AML-193 (cell line): ENCODE data around the gene NCEH1.
"Not testable (repeated sequence)": the region's sequence is repeated elsewhere in the genome, so short reads cannot be mapped to it uniquely, and the experiment has no call there.

Source experiments
- DNase-seq, 2 experiments: peaks; one replicate each; lab custom pipeline; 2025; lab: John Stamatoyannopoulos, UW

NCEH1 gene

DNA sequence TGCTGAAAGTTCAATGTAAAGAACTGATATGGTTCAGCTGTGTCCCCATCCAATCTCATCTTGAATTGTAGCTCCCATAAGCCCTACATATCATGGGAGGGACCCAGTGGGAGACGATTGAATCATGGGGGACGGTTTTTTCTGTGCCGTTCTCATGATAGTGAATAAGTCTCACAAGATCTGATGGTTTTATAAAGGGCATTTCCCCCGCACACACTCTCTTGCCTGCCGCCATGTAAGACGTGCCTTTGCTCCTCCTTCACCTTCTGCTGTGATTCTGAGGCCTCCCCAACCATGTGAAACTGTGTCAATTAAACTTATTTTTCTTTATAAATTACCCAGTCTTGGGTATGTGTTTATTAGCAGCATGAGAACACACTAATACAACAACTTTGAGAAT is 101.1 kb downstream of the NCEH1 start:
- no peak for DNase-seq

DNA sequence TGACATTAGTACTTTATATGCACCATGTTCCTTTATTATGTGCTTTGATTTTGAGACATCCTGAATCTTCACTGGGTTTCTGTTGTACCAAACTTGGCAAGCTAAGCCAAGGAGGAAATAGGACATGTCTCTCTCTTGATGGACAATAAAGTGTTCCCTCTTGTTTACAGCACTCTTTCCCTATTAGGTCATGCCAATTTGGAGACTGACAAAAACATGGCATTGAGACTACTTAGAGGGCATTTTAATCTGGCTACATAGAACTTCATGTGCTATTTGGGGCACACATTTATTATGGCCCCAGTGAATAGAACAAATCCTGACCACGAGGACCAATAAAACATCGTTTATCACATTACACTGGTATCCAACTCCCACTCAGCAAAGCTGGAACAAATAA is 102.3 kb downstream of the NCEH1 start:
- no peak for DNase-seq

DNA sequence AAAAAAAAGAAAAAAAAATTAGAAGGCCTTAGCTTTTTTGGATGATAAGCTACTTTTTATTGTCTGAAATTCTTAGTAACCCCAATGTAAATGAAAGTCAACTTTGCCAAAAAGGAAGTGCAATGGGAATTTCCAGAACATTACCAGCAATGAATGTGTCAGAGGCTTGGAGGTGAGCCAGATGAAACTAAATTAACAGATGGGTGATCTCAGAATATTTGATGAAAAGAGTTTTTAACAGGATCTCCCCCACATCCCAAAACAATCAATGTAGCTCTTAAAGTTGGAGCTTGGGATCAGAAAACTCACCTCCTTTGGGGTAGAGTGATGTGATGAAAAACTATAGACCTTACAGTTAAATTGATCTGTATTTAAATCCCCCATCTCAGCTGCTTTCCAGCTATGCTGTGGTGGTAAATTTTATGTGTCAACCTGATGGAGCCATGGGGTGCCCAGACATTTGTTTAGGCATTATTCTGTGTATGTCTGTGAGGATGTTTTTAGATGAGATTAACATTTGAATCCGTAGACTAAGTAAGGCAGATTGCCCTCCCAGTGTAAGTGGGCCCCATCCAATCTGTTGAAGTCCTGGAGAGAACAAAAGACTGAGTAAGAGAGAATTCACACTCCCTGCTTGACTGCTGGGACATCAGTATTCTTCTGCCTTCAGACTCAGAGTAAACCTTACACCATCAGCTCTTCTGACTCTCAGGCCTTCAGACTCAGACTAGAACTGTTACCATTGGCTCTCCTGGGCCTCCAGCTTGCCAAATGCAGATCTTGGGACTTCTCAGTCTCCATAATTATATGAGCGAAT is 103.4 kb downstream of the NCEH1 start:
- no peak for DNase-seq

DNA sequence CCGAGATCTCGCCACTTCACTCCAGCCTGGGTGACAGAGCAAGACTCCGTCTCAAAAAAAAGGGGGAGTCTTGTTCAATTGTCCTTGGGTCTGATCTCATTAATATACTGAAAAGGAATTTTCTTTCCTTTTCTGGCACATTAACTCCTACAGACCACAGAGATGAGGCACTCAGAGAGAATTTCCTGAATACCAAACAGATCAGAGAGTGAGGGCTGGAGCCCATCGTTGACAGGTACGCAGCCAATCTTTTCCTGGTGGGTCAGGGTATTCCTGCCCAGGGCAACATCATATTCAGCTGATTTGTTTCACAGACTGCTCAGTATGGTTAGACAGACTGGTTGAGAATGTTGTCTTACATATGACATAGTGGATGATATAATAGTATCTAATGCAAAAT is 104.8 kb downstream of the NCEH1 start:
- DNase-seq, result no peak

DNA sequence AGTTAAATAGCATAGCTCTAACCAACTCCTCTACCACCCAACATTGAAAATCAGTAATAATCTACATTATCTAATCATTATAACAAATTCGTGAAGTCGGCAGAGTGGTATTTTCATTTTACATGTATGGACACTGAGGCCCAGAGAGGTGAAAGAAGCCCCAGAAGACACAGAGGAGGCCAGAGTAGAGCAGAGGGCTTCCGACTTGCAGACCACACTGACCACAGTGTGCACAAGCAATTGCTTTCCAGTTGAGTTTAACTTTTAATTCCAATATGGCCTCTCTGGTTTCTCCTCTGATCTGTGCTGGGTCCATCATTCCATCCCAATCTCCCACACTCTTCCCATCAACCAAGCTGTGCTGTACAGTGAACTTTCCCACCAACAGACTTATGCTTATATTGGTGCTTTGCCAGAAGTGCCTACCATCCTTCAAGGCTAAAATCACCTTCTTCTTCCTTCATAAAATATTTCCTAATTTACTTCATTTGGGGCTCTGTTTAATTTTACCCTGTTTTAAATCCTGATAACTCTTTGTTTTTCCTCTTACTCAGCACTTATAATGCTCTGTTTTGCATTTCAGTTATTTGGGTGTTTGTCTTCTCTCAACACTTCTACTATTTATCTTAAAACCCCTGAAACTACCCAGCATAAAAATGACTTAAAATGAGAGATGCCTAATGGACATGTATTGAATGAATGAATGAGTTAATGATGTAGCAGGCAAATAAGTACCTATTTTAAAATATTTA is 105.8 kb downstream of the NCEH1 start:
- DNase-seq, result no peak

DNA sequence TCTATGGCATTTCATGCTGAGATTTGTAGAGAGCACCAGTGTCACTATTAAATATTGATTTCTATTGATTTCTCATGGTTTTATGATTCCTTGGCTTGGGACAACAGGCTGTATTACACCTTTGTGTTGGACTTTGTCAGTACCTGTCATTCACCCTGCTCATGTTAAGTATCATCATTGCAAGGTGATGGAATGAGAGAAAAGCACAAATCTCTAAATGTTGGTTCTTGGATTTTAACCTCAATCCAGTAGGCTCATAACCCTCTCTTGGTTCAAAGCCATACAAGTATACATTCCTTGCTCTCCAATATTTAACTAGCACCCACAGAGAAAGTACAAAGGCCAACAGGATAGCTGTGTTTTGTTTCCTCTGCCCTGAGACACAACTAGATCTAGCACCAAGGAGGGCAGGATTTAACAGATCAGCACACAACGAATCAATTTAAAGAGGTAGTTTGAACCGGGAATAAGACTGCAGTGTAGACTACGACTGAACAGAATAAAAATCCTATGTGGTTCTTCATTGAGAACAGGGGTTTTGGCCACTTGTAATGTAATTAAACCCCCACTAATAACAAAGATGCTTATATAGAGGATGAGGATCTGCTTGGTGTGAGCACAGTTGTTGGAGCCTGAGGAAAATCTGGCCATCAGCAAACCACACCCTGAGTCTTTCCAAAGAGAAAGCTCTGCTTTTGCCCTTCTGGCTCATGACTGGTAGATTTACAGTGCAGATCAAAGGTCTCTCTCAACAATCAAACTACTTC is 109.6 kb downstream of the NCEH1 start:
- DNase-seq, result no peak

DNA sequence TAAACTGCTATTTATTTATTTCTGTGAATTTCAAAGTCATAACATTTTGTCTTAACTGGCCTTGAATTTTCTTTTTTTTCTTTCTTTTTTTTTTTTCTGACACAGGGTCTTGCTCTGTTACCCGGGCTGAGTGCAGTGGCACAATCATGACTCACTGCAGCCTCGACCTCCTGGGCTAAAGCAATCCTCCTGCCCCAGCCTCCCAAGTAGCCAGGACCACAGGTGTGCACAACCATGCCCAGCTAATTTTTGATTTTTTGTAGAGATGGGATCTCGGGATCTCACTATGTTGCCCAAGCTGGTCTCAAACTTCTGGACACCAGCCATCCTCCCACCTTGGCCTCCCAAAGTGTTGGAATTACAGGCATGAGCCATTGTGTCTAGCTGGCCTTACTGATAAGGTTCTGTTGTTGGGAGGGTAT is 110.2 kb downstream of the NCEH1 start:
- DNase-seq, result no peak

DNA sequence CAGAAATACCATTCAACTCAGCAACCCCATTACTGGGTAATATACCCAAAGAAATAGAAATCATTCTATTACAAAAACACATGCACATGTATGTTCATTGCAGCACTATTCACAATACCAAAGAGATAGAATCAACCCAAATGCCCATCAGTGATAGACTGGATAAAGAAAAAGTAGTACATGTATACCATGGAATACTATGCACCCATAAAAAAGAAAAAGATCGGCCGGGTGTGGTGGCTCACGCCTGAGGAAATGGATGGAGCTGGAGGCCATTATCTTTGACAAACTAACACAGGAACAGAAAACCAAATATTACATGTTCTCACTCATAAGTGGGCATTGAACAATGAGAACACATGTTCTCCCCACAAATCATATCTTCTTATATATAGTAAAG is 112.0 kb downstream of the NCEH1 start:
- DNase-seq, result no peak

DNA sequence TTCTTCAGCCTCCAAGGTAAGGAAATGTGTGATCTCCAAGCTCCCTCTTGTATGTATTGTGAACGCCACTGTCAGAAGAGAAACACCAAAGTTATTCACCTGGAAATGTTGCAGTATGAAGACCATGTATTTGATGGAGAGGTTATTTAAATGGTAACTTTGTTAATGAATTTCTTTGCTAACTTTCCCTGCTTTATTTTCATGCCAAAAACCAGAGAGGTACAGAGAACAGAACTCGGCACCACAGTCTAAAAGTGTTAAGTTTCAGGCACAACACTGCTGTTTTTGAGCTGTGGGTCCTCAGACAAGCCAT is 114.5 kb downstream of the NCEH1 start:
- no peak for DNase-seq

DNA sequence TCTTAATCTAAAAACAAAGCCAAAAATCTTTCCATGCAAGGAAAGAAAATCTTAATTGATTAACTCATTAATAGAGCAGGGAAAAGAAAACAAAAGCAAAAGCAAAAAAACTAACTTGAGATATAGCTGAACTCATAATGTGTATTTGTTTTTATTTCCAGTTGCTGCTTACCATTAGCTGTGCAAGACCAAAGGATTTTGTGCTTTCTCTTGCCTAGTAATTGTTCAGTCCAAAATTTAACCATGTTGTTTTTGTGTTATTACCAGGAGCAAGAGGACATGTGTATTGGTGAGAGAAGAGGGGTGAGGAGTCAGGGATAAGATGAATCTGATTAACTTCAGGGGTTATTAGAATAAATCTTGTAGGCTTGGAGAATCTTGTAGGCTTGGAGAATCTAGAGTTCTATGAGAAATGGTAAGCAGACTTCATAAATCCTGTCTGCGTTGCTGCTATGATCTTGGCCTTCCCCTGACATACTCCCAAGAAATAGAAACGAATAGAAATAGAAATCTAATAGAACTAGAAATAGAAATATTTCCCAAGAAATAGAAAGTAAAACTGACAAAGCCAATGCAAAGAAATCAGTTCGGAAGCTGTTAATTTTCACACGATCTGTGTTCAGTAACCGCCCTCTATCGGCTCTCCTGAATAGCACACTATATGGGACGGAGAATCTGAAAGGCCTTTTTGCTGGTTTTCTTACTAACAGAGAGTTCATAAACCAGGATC is 115.0 kb downstream of the NCEH1 start:
- DNase-seq, result peak; percentile 86 to 88

DNA sequence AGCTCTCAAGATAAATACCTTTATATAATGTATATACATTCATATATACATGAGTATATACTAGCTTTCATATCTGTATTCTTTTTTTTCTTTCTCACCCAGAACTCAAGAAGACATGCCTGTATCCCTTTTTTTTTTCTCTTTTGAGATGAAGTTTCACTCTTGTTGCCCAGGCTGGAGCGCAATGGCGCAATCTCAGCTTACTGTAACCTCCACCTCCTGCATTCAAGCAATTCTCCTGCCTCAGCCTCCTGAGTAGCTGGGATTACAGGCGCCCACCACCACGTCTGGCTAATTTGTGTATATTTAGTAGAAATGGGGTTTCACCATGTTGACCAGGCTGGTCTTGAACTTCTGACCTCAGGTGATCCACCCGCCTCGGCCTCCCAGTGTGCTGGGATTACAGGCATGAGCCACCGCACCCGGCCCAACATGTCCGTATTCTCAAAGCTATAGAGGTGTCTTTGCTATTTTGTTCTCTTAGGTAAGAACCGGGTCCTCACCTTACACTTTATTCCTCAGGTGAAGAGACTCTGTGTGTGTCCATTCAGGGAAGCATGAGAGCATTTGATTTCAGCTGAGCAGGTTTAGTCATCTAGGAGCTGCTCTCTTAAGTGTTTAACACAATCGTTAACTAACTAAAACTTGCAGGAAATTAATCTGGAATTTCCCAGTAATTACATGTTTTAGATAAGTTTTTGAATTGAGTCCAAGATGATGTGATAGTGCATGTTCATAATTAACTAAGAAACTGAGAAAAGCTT is 115.8 kb downstream of the NCEH1 start:
- not testable (repeated sequence) for DNase-seq

DNA sequence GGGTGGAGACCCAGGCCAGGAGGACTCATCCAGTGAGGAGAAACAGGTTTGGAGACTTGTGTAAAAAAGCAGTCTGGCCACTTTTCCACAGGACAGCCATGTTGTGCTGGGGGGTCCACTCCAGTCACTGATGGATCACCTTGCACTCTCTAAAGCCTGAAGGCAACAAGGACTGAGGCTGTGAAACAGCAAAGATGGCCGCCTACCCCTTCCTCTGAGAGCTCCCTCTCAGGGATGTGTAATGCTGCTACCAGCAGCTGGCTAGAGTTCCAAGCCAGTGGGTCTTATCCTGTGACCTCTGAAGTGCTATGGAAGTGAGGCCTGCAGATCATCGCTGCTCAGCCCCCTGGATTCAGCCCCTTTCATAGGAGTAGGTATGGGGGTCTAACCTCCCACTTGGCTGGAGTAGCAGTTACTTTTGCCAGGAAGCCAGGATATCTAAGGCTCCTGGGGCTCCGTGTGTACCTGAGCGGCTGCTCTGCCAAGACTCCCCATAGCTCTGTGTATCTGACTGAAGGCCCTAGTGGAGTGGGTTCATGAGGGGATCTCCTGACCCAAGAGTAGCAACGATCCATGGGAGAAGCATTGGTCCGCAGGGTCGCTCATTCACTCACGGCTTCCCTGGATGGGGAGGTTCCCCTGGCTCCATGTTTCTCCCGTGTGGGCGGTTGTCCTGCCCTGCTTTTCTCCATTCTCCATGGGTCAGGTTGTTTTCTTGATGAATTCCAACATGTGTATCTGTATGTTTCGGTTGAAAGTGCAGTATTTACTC is 117.8 kb downstream of the NCEH1 start:
- DNase-seq, result no peak

DNA sequence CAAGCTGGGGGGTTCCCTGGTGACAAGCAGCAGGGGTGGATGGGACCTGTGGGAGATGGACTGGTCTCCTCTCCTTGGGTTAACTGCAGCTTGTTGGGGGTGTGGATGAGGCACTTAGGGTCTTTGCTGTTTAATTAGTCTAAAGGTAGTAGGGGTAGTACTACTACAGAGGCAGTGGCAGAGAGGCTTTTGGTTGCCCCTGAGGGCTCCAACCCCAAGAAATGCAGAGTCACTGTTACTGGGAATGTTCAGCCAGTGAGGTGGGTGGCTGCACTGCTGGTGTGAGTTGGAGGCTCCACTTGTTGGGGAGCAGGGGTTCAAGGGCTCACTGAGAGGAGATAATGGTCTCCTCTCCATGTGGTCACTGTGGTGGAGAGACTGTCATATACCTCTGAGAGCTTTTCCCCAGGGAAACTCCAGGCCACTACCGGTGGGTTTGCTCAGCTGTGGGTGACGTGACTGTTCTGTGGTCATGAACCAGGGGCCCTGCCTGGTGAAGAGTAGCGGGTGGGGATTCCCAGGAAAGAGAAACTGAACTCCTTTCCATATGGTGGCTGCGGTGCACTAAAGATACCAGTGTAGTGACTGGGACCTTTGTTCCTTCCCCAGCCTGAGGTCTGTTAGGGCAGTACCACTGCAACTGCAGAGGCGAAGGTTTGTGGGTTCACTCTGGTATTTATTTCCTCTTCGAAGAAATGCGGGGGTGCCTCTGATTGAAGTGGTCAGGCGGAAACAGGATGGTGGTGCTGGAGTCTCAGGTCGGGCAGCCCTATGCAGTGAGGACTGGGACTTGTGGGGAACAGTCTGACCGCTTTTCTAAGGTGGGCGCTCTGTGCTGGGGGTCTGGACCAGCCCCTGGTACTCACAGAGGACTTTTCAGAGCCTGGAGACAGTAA is 118.7 kb downstream of the NCEH1 start:
- peak; percentile 61 to 68 for DNase-seq

DNA sequence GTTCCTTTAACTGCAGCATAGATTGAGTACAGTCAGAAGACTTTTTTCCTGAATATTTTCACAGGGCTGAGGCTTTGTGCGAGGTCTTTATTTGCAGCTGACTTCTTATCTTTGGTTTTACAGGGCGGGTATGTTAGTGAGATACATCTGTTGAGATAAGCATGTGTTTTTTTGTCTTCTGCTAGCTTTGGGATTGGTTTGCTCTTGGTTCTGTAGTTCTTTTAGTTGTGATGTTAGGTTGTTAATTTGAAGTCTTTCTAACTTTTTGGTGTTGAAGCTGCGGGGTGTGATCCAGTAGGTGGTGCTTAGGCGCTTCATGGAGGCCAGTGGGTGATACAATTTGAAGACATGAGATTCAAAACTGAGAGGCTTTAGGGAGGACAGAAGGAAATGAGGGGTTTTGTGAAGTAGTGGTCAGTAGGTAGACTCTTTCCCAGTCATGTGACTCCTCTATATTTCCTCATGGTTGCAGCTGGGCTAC is 119.7 kb downstream of the NCEH1 start:
- DNase-seq, result no peak

DNA sequence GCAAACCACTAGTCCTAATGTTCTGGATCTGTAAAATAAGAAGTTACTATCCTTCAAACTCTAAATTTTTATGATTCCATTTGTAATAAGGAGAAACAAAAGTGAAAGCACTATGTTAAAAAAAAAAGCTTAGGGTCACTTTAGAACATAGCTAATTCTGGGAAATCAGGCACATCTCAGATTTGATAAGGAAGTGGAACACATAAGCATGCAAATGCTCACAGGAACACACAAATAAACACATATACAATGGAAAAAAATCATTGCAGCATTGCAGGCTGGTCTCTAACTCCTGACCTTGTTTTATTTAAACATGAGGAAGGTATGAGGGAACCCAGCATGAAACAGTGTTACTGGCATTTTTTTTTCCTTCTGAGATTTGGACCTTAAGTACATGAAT is 124.4 kb downstream of the NCEH1 start:
- DNase-seq, result no peak

DNA sequence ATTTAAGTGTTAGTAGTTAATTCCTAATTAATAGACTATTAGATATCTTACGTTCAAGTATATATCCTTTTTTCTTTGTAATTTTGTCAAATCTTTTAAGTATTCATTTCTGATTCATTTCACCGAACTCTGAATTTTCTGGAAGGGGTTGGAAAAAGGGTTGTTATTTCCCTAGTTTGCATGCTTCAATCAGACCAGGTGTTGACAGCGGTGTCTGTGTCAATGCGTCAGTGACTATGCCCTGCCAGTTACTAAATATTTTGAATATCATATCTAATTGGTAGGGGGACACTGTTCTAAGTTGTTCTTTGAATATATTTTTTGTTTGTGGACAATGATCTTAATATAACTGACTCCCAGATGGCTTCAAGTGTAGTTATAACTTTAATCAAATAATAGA is 124.9 kb downstream of the NCEH1 start:
- DNase-seq, result no peak

DNA sequence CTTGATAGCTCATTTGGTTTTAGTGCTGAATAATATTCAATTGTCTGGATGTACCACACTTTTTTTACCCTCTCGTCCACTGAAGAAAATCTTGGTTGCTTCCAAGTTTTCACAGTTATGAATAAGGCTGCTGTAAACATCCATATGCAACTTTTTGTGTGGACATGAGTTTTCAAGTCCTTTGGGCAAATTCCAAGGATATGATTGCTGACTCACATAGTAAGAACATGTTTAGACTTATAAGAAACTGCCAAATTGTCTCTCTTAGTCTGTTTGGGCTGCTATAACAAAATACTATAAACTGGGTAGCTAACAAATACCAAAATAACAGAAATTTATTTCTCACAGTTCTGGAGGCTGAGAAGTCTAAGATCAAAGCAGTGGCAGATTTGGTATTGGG is 128.2 kb downstream of the NCEH1 start:
- DNase-seq, result no peak

DNA sequence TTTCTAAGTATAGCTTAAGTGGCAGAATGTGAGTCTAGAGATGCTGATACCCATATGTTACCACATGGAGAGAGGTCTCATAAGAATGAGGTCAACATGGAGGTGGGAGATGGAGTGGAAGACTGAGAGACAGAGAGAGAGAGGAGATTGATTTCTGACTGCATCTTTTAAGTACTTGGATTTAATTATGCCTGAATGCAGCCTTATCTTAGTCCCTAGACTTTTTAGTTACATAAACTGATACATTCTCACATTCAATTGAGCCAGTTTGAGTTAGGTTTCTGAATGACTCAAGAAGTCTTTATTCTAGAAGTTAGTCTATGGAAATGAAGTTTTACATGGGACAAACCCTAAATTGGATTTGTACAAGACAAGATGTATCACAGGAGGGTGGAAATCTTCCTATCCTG is 129.1 kb downstream of the NCEH1 start:
- no peak for DNase-seq

DNA sequence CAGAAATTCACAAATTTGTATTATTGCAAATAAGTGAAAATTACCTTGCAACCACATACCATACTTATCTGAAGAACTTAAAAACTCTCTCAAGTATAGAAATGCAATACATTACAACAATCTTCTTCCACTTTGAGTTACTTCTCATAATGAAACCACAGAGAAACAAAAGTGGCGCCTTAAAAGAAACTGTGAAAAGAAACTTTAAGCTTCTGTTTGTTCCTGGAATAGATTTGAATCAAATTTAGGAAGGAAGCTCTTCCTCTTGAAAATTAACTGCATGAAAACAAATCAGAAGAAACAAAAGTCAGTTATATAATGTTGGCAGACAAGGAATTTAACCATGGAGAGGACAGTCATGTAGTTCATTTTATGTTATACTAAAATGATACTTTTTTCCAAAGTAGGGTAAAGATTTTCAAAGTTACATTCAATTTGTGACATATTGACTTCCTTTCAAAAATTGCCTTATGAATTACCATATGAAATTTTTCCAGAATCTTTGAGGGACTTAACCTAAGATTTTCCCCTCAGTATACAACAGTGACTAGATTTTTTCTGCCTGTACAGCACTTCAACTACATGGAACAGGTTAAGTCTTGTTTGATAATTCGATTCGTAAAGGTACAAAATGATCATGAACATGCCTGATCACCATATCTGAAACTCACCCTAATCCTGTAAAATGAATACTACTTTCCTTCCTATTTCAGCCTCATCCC is 130.0 kb downstream of the NCEH1 start:
- peak in 1 of 2 experiments; percentile 29 for DNase-seq
